ENCODE data around the gene NEK5.
"Not testable (repeated sequence)": the region's sequence is repeated elsewhere in the genome, so short reads cannot be mapped to it uniquely, and the experiment has no call there.

DNA sequence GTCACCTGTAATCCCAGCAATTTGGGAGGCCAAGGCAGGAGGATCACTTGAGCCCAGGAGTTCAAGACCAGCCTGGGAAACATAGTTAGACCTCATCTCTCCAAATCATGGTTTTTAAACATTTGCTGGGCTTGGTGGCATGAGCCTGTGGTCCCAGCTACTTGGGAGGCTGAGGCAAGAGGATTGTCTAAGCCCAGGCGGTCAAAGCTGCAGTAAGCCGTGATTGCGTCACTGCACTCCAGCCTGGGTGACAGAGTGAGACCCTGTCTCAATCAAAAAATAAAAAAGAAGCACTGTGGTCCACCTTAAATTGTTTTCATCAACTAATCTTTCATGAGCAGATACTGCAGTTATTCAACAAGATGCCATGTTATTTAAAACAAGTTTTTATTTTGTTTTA, 26.4 kb downstream of the NEK5 start:
- not testable (repeated sequence) for TF ChIP-seq EZH2 (IDR thresholded peaks at IDR 0.05; ENCODE audit: borderline replicate concordance); CTCF (IDR thresholded peaks at IDR 0.05; ENCODE audit: poor library complexity); EZH2phosphoT487 (IDR thresholded peaks at IDR 0.05; ENCODE audit: low read depth, severe bottlenecking, unreplicated experiment)

All from hepatocyte (in vitro differentiated cells).